ENCODE data around the gene ERC1.

The ERC1 gene

DNA sequence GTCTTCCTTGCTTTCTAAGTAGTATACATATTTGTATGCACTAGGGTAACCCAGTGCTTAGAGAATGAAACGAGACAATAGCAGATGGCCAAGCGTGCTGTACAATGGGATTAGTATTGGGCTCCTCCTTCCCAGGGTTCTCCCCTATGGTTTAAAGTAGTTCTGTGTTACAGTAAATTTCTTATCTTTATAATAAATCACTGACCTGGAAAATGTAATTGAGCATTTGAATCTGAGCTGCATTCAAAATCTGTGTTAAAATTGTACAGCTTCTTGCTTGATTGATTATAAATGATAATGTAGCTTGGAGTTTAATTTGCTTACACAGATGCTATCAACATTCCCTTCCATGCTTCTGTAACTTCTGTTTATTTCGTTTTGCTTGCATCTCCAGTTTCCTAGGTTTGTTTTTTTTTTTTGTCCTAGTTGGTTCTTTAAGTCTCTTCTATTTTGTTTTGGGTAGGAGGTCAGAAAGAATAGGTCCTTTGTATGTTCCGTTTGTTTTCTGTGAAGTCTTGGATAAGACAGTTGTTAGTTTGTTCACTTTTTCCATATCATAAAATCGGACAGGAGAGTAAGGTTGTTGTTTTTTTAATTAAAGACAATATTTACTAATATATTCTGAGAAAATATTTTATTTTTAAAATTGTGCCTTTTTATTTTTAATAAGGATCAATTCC lies 171.2 kb downstream of the ERC1 start:
- FAIRE-seq (no peak), DNase-seq (ENCODE audit: insufficient read length, low spot score) (no peak)
- no peak for TF ChIP-seq POLR2AphosphoS5 (IDR thresholded peaks at IDR 0.05; ENCODE audit: low read depth, low read length)

DNA sequence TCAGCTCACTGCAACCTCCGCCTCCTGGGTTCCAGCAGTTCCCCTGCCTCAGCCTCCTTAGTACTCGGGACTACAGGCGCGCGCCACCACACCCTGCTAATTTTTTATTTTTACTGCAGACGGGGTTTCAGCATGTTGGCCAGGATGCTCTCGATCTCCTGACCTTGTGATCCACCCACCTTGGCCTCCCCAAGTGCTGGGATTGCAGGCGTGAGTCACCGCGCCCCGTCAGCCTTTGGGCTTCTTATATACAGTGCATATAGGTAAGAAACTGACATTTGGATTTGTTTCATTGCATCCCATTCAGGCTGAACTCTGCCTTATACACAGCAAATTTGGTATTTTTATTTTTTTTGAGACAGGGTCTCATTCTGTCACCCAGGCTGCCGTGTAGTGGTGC lies 176.8 kb downstream of the ERC1 start:
- no peak for DNase-seq (ENCODE audit: insufficient read length, low spot score)
- no peak for TF ChIP-seq SPI1 (IDR thresholded peaks at IDR 0.05; ENCODE audit: low read depth, low read length)
- no peak for TF ChIP-seq POU2F2 (IDR thresholded peaks at IDR 0.05; ENCODE audit: low read depth, low read length)
- TF ChIP-seq POLR2A (IDR thresholded peaks at IDR 0.05; ENCODE audit: low read depth, low read length) = no peak
- no peak for TF ChIP-seq PAX5 (IDR thresholded peaks at IDR 0.05; ENCODE audit: insufficient read depth, low read length, severe bottlenecking)
- no peak for TF ChIP-seq TAF1 (IDR thresholded peaks at IDR 0.05; ENCODE audit: low read depth, low read length)
- TF ChIP-seq POLR2AphosphoS5 (IDR thresholded peaks at IDR 0.05; ENCODE audit: low read depth, low read length) = no peak
- no peak for FAIRE-seq

DNA sequence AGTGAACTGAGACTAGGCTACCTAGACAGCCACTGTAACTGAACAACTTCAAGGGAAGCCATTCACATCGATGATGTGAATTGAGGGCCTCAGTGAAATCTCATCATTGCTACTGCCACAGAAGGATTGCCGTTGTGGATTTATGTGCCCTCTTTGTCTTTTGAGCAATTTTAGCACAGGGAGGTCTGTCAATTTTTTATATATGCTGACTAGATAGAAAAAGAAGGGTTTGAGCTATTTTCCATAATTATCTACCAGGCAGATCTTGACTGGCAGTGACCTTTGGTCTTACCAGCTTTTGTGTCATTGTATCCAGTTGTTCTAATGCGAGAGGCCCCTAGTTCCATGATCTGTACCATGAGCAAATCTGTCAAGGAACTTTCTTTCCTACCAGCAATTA lies 179.4 kb downstream of the ERC1 start:
- TF ChIP-seq PAX5 (IDR thresholded peaks at IDR 0.05; ENCODE audit: insufficient read depth, low read length, severe bottlenecking) (no peak), POU2F2 (IDR thresholded peaks at IDR 0.05; ENCODE audit: low read depth, low read length) (no peak), TAF1 (IDR thresholded peaks at IDR 0.05; ENCODE audit: low read depth, low read length) (no peak), SPI1 (IDR thresholded peaks at IDR 0.05; ENCODE audit: low read depth, low read length) (no peak), POLR2AphosphoS5 (IDR thresholded peaks at IDR 0.05; ENCODE audit: low read depth, low read length) (no peak), POLR2A (IDR thresholded peaks at IDR 0.05; ENCODE audit: low read depth, low read length) (no peak)
- FAIRE-seq (no peak), DNase-seq (ENCODE audit: insufficient read length, low spot score) (no peak)

DNA sequence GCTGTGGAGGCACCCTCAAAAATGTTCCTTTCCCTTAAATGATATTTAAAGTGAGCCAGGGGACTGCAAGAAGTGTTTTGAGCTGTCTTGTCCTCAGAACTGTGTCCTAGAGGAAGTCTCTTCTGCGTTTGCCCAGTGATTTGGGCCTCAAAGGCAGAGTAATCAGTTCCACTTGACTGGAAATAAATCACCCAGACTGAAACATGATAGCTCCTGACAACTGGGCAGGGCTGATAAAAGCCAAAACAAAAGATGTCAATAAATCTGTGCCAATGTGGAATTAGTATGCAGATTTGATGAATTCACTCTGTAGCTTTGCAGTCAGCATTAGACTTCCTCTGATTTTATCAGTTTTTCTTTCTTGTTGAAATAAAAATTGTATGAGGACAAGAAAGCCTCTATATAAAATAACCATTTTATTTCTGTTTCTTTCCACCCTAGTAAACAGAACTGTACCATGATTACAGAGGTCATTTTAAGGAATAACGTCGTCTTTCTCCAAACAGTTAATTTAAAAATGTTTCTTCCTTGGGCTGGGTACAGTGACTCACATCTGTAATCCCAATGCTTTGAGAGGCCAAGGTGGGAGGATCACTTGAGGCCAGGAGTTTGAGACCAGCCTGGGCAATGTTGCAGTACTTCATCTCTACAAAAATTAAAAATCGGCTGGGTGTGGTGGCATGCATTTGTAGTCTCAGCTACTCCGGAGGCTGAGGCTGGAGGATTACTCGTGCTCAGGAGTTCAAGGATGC lies 180.8 kb downstream of the ERC1 start:
- FAIRE-seq (no peak), DNase-seq (ENCODE audit: insufficient read length, low spot score) (no peak)
- TF ChIP-seq POLR2A (IDR thresholded peaks at IDR 0.05; ENCODE audit: low read depth, low read length) = no peak
- TF ChIP-seq SPI1 (IDR thresholded peaks at IDR 0.05; ENCODE audit: low read depth, low read length) = no peak
- no peak for TF ChIP-seq POU2F2 (IDR thresholded peaks at IDR 0.05; ENCODE audit: low read depth, low read length)
- no peak for TF ChIP-seq PAX5 (IDR thresholded peaks at IDR 0.05; ENCODE audit: insufficient read depth, low read length, severe bottlenecking)
- no peak for TF ChIP-seq POLR2AphosphoS5 (IDR thresholded peaks at IDR 0.05; ENCODE audit: low read depth, low read length)
- TF ChIP-seq TAF1 (IDR thresholded peaks at IDR 0.05; ENCODE audit: low read depth, low read length) = no peak

DNA sequence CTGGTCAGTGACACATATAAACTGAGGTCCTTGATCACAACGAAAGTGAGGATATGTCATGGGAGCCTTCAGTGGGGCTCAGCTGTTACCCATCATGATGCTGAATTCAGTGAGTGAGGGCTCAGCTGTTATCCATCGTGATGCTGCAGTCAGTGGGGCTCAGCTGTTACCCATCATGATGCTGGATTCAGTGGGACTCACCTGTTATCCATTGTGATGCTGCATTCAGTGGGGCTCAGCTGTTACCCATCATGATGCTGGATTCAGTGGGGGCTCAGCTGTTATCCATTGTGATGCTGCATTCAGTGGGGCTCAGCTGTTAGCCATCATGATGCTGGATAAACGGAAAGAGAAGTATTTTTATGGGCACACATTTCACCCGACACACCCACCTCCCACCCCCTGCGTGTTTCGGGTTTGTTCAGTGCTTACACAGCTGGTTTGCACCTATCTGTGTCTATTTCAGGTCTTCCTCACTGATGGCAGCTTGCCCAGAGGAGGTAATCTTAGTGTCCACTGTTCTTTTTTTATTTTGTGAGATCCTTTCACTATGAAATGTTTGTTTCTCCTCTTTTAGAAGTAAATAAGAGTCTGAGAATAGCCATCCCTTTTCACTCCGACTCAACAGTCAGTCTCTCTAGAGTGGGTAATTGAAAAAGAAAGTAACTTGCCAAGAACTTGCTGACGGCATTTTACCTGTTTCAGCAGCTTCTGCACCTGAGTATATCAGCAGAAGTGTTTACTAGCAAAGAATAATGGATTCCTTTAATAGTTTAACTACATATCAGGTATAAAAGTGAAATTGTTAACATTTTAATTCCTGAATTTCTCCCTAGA lies 183.0 kb downstream of the ERC1 start:
- DNase-seq (ENCODE audit: insufficient read length, low spot score) (no peak), FAIRE-seq (peak; percentile 50)

DNA sequence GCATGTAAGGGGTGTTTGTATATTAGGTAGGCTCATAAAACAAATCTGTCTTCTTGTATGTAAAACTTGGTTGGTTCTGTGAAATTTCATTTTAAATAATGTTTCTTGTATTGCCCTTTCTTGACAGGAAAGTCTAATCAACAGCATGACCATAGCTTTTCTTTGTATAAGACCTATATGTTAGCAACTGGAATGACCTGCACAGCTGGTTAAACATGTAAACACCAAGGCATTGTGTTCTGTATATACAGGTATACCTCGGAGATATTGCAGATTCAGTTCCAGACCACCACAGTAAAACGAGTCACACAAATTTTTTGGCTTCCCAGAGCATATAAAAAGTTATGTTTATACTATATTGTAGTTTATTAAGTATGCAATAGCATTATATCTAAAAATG lies 183.6 kb downstream of the ERC1 start:
- no peak for FAIRE-seq
- no peak for TF ChIP-seq SPI1 (IDR thresholded peaks at IDR 0.05; ENCODE audit: low read depth, low read length)
- no peak for DNase-seq (ENCODE audit: insufficient read length, low spot score)

More for the DNA sequence above, 183.0 kb downstream of the ERC1 start:
- TF ChIP-seq SPI1 (IDR thresholded peaks at IDR 0.05; ENCODE audit: low read depth, low read length) (no peak), POLR2A (IDR thresholded peaks at IDR 0.05; ENCODE audit: low read depth, low read length) (no peak), TAF1 (IDR thresholded peaks at IDR 0.05; ENCODE audit: low read depth, low read length) (no peak), POU2F2 (IDR thresholded peaks at IDR 0.05; ENCODE audit: low read depth, low read length) (no peak), PAX5 (IDR thresholded peaks at IDR 0.05; ENCODE audit: insufficient read depth, low read length, severe bottlenecking) (no peak), POLR2AphosphoS5 (IDR thresholded peaks at IDR 0.05; ENCODE audit: low read depth, low read length) (no peak)

DNA sequence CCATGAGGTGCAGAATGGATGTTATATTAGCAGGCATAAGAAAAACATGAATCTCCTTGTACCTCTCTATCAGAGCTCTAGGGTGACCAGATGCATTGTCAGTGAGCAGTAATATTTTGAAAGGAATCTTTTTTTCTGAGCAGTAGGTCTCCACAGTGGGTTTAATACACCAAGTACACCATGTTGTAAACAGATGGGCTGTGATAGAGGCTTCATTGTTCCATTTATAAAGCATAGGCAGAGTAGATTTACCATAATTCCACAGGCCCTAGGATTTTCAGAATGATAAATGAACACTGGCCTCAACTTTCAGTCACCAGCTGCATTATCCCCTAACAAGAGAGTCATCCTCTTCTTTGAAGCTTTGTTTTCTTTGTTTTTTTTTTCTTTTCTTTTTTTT lies 185.2 kb downstream of the ERC1 start:
- FAIRE-seq (no peak), DNase-seq (ENCODE audit: insufficient read length, low spot score) (no peak)
- TF ChIP-seq POLR2A (IDR thresholded peaks at IDR 0.05; ENCODE audit: low read depth, low read length) (no peak), TAF1 (IDR thresholded peaks at IDR 0.05; ENCODE audit: low read depth, low read length) (no peak), POLR2AphosphoS5 (IDR thresholded peaks at IDR 0.05; ENCODE audit: low read depth, low read length) (no peak), POU2F2 (IDR thresholded peaks at IDR 0.05; ENCODE audit: low read depth, low read length) (no peak), PAX5 (IDR thresholded peaks at IDR 0.05; ENCODE audit: insufficient read depth, low read length, severe bottlenecking) (no peak), SPI1 (IDR thresholded peaks at IDR 0.05; ENCODE audit: low read depth, low read length) (no peak)

DNA sequence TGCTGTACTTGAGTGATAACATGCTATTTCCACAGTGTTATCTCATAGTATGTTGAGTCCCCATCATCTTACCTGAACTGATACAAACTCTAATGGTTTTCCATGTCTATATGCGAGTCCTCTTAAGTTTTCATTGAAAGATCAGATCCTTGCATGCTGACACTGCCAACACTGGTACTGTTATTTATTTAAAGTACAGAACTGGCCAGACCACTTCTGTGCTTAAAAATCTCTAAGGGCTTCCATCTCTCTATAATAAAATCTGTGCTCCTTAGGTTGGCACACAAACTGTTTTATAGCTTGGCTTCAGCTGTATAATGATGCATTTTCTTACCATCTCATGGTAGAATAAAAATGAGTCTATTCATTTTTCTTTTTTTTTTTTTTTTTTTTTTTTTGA lies 188.1 kb downstream of the ERC1 start:
- DNase-seq (ENCODE audit: insufficient read length, low spot score) = no peak
- no peak for FAIRE-seq
- TF ChIP-seq TAF1 (IDR thresholded peaks at IDR 0.05; ENCODE audit: low read depth, low read length) (no peak), SPI1 (IDR thresholded peaks at IDR 0.05; ENCODE audit: low read depth, low read length) (no peak), POLR2A (IDR thresholded peaks at IDR 0.05; ENCODE audit: low read depth, low read length) (no peak), PAX5 (IDR thresholded peaks at IDR 0.05; ENCODE audit: insufficient read depth, low read length, severe bottlenecking) (no peak)

DNA sequence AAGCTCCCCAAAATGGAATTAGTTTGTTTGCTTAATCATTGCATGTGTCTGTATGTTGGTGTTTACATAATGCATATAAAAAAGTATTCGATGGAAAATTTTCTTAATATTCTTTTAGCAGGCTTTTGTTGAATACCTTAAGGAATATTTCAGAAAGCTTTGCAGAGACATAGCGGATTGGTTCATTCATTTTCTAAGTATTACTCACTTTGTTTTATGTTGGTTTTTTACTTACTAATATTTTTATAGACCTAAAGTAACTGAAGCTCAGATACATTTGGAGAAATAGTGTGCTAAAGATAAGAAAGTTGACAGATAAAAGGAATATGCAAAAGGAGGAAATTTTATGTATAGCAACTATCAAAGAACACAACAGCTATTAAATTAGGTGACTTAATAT lies 191.0 kb downstream of the ERC1 start:
- TF ChIP-seq TAF1 (IDR thresholded peaks at IDR 0.05; ENCODE audit: low read depth, low read length) (no peak), POLR2A (IDR thresholded peaks at IDR 0.05; ENCODE audit: low read depth, low read length) (no peak), POU2F2 (IDR thresholded peaks at IDR 0.05; ENCODE audit: low read depth, low read length) (no peak), SPI1 (IDR thresholded peaks at IDR 0.05; ENCODE audit: low read depth, low read length) (no peak), POLR2AphosphoS5 (IDR thresholded peaks at IDR 0.05; ENCODE audit: low read depth, low read length) (no peak), PAX5 (IDR thresholded peaks at IDR 0.05; ENCODE audit: insufficient read depth, low read length, severe bottlenecking) (no peak)
- DNase-seq (ENCODE audit: insufficient read length, low spot score) (no peak), FAIRE-seq (no peak)
